ENCODE measurements around the gene MCM5. TPM values are rescaled to one million over a fixed set of nuclear protein-coding genes. Genes with fewer than 3 reads are reported as not detected.

The MCM5 gene
- total RNA-seq, 4 donors from 2014 or later: 11.6 to 26.6 (median 13.3) TPM

GRCh38 chr22:35384527-35384926, 15.4 kb upstream of the MCM5 start:
- Histone ChIP-seq H3K9me3 (no peaks in the 10 kb centered on the region), H3K36me3 (no peaks in the 10 kb centered on the region), H3K4me1 (peaks cover 9 to 27% (median 21%) of the 10 kb centered on the region in 4 donors), H3K4me3 (no peak overlapping the region), H3K27ac (no peak overlapping the region), H3K27me3 (no peaks in the 10 kb centered on the region)
- DNase-seq: no peak
- TF ChIP-seq EP300 (IDR thresholded peaks at IDR 0.05; ENCODE audit: low read depth) (no peak), POLR2AphosphoS5 (IDR thresholded peaks at IDR 0.05) (no peak), CTCF (IDR thresholded peaks at IDR 0.05) (no peak), POLR2A (IDR thresholded peaks at IDR 0.05) (no peak)
- intact Hi-C loops (cut with DNase I; ENCODE audit: low total_unique reads) (no loop called here), in situ Hi-C loops (cut with MboI; ENCODE audit: low pct_ligation_motif_present in 1 of 4, low pct_unique_long_range_greater_than_20kb in 1 of 4, low sequenced_read_pairs in 3 of 4) (no loop called here)
- WGBS, 2 donors (ENCODE audit: low coverage in 1 of 2): 69% methylated on average over 4 of the region's 4 CpGs; no CpG with 5 or more reads in 1 of the 2 donors

- H3K27ac ChIP-seq: no peak overlapping the region
- DNase-seq: no peak
- no peak for TF ChIP-seq CTCF (IDR thresholded peaks at IDR 0.05)
- no peak for TF ChIP-seq POLR2A (IDR thresholded peaks at IDR 0.05)
- TF ChIP-seq EP300 (IDR thresholded peaks at IDR 0.05; ENCODE audit: low read depth): no peak
- TF ChIP-seq POLR2AphosphoS5 (IDR thresholded peaks at IDR 0.05): no peak
- peaks cover 0 to 4% (median 0%) of the 10 kb centered on the region in 4 donors for H3K36me3 ChIP-seq
- in situ Hi-C loops (cut with MboI; ENCODE audit: low pct_ligation_motif_present in 1 of 4, low pct_unique_long_range_greater_than_20kb in 1 of 4, low sequenced_read_pairs in 3 of 4): no loop called here
- H3K9me3 ChIP-seq: no peaks in the 10 kb centered on the region
- WGBS, 2 donors (ENCODE audit: low coverage in 1 of 2): 77 to 80% methylated on average over 1 to 6 of the region's 6 CpGs
- no peaks in the 10 kb centered on the region for H3K27me3 ChIP-seq
- intact Hi-C loops (cut with DNase I; ENCODE audit: low total_unique reads): no loop called here
- H3K4me3 ChIP-seq: no peak overlapping the region
- peaks cover 5 to 21% (median 17%) of the 10 kb centered on the region in 4 donors for H3K4me1 ChIP-seq
These were observed 14.9 kb upstream of the MCM5 start for GRCh38 chr22:35384975-35385588.

GRCh38 chr22:35386670-35387288, 13.2 kb upstream of the MCM5 start:
- Histone ChIP-seq H3K27ac (no peak overlapping the region), H3K36me3 (peaks cover 0 to 5% (median 0%) of the 10 kb centered on the region in 4 donors), H3K4me1 (peaks cover 0 to 10% (median 3%) of the 10 kb centered on the region in 4 donors), H3K9me3 (no peaks in the 10 kb centered on the region), H3K27me3 (no peaks in the 10 kb centered on the region), H3K4me3 (no peak overlapping the region)
- no peak for DNase-seq
- intact Hi-C loops (cut with DNase I; ENCODE audit: low total_unique reads): no loop called here
- 94 to 95% methylated on average over 3 to 18 of the region's 19 CpGs for WGBS, 2 donors (ENCODE audit: low coverage in 1 of 2)
- in situ Hi-C loops (cut with MboI; ENCODE audit: low pct_ligation_motif_present in 1 of 4, low pct_unique_long_range_greater_than_20kb in 1 of 4, low sequenced_read_pairs in 3 of 4): no loop called here
- TF ChIP-seq CTCF (IDR thresholded peaks at IDR 0.05) (no peak), POLR2A (IDR thresholded peaks at IDR 0.05) (no peak), POLR2AphosphoS5 (IDR thresholded peaks at IDR 0.05) (no peak), EP300 (IDR thresholded peaks at IDR 0.05; ENCODE audit: low read depth) (no peak)

- TF ChIP-seq POLR2A (IDR thresholded peaks at IDR 0.05): no peak
- no peak for TF ChIP-seq EP300 (IDR thresholded peaks at IDR 0.05; ENCODE audit: low read depth)
- no peak for TF ChIP-seq POLR2AphosphoS5 (IDR thresholded peaks at IDR 0.05)
- no peak for TF ChIP-seq CTCF (IDR thresholded peaks at IDR 0.05)
- no peak overlapping the region for H3K4me3 ChIP-seq
- no peaks in the 10 kb centered on the region for H3K27me3 ChIP-seq
- peaks cover 0 to 5% (median 0%) of the 10 kb centered on the region in 4 donors for H3K36me3 ChIP-seq
- H3K9me3 ChIP-seq: no peaks in the 10 kb centered on the region
- 82% methylated on average over 5 of the region's 5 CpGs; no CpG with 5 or more reads in 1 of the 2 donors for WGBS, 2 donors (ENCODE audit: low coverage in 1 of 2)
- peaks cover 0 to 12% (median 2%) of the 10 kb centered on the region in 4 donors for H3K4me1 ChIP-seq
- intact Hi-C loops (cut with DNase I; ENCODE audit: low total_unique reads) (no loop called here), in situ Hi-C loops (cut with MboI; ENCODE audit: low pct_ligation_motif_present in 1 of 4, low pct_unique_long_range_greater_than_20kb in 1 of 4, low sequenced_read_pairs in 3 of 4) (no loop called here)
- H3K27ac ChIP-seq: no peak overlapping the region
- DNase-seq: no peak
These were observed 9.0 kb upstream of the MCM5 start for GRCh38 chr22:35390933-35391332.

All from transverse colon (tissue), 4 donors.